ENCODE data around the gene PHACTR2. TPM values are rescaled to one million over a fixed set of nuclear protein-coding genes. Genes with fewer than 3 reads are reported as not detected.

The PHACTR2 gene
- total and polyA plus RNA-seq, 2 of the 13 experiments (the other 11 are each of a cell fraction or from before 2014, with no cell fraction given), result 11.3 to 28.2 TPM

DNA sequence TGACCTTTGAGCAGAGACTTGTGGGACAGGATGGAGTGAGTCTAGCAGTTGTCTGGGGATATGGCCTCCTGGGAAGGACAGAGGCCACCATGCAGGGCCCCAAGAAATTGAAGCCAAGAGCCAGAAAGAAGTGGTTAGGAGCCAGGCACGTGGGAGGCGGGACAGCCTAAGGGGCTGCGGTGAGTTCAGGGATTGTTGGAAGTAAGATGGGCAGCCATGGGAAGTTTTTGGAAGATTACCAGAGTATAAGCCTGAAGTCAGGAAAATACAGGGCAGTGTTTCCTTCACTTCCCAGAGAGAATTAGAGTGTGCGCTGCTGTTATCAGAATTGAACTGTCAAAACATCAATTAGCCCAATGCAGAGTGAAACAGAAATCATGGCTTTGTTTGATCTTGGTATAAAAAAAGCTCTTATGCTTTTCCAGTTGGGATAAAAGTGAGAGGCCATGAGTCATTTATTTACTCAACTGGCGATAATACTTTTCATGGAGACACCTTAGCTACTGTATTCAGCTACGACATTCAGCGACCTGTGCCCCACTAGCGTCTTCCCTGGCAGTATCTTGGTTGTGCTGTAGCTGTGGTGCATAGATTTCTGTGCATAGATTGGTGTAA lies 66.9 kb downstream of the PHACTR2 start (continued):
- TF ChIP-seq SNAPC4 (CRISPR knock-in tag; IDR thresholded peaks at IDR 0.05) (0 out of 2 replicates have a peak, but pooled peaks have one; percentile 5), ZNF230 (CRISPR knock-in tag; IDR thresholded peaks at IDR 0.05) (peak; percentile 40; the same call in 1 of the 2 replicates), NFKB2 (CRISPR knock-in tag; IDR thresholded peaks at IDR 0.05; ENCODE audit: borderline replicate concordance) (no peak), ERF (CRISPR knock-in tag; IDR thresholded peaks at IDR 0.05) (no peak), PHF8 (CRISPR knock-in tag; IDR thresholded peaks at IDR 0.05) (no peak), GZF1 (CRISPR knock-in tag; IDR thresholded peaks at IDR 0.05) (0 out of 2 replicates have a peak, but pooled peaks have one; percentile 7), ZBTB20 (CRISPR knock-in tag; IDR thresholded peaks at IDR 0.05; ENCODE audit: borderline replicate concordance, low read depth) (no peak), ZNF296 (CRISPR knock-in tag; conservative IDR thresholded peaks at IDR 0.05) (no peak), MYC (CRISPR knock-in tag; IDR thresholded peaks at IDR 0.05; ENCODE audit: borderline replicate concordance) (0 out of 2 replicates have a peak, but pooled peaks have one; percentile 22), THYN1 (CRISPR knock-in tag; IDR thresholded peaks at IDR 0.05; ENCODE audit: borderline replicate concordance, low read depth) (no peak), ZFP37 (CRISPR knock-in tag; IDR thresholded peaks at IDR 0.05; ENCODE audit: borderline replicate concordance) (no peak), CCDC6 (CRISPR knock-in tag; IDR thresholded peaks at IDR 0.05) (no peak), NR2F6 (IDR thresholded peaks at IDR 0.05) (no peak; the same call in 1 of the 2 replicates), NR2F6 (CRISPR knock-in tag; IDR thresholded peaks at IDR 0.05) (0 out of 2 replicates have a peak, but pooled peaks have one; percentile 35), ZNF543 (CRISPR knock-in tag; IDR thresholded peaks at IDR 0.05) (no peak), ZSCAN21 (CRISPR knock-in tag; IDR thresholded peaks at IDR 0.05; ENCODE audit: borderline replicate concordance) (no peak), TBX3 (IDR thresholded peaks at IDR 0.05; ENCODE audit: borderline replicate concordance) (peak; percentile 74; the same call in 1 of the 2 replicates)
- TF ChIP-seq, protein P1, sequence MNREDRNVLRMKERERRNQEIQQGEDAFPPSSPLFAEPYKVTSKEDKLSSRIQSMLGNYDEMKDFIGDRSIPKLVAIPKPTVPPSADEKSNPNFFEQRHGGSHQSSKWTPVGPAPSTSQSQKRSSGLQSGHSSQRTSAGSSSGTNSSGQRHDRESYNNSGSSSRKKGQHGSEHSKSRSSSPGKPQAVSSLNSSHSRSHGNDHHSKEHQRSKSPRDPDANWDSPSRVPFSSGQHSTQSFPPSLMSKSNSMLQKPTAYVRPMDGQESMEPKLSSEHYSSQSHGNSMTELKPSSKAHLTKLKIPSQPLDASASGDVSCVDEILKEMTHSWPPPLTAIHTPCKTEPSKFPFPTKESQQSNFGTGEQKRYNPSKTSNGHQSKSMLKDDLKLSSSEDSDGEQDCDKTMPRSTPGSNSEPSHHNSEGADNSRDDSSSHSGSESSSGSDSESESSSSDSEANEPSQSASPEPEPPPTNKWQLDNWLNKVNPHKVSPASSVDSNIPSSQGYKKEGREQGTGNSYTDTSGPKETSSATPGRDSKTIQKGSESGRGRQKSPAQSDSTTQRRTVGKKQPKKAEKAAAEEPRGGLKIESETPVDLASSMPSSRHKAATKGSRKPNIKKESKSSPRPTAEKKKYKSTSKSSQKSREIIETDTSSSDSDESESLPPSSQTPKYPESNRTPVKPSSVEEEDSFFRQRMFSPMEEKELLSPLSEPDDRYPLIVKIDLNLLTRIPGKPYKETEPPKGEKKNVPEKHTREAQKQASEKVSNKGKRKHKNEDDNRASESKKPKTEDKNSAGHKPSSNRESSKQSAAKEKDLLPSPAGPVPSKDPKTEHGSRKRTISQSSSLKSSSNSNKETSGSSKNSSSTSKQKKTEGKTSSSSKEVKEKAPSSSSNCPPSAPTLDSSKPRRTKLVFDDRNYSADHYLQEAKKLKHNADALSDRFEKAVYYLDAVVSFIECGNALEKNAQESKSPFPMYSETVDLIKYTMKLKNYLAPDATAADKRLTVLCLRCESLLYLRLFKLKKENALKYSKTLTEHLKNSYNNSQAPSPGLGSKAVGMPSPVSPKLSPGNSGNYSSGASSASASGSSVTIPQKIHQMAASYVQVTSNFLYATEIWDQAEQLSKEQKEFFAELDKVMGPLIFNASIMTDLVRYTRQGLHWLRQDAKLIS (CRISPR knock-in tag; IDR thresholded peaks at IDR 0.05), result no peak

Data from HepG2 (cell line).